Gastroesophageal sphincter (tissue), 3 donors: ENCODE measurements around the gene GPR137B.

Experiments used
- CTCF ChIP-seq, 4 experiments: fragments of 200-600 bp in 2 of 4; fragments of 450-650 bp in 2 of 4; sonication (generic) in 1 of 4; IDR thresholded peaks; one replicate each; pipeline ENCODE4 v1.5.1; 2017 to 2019; ENCODE audit warnings: antibody characterized with exemption in 4 of 4, mild to moderate bottlenecking in 2 of 4, moderate library complexity in 2 of 4
- EP300 ChIP-seq: sonication (generic); formaldehyde crosslinking; IDR thresholded peaks from one replicate; pipeline ENCODE4 v1.6.1; 2017; ENCODE audit warnings: antibody characterized with exemption, mild to moderate bottlenecking
- POLR2AphosphoS5 ChIP-seq: sonication (generic); formaldehyde crosslinking; IDR thresholded peaks from one replicate; pipeline ENCODE4 v1.6.1; 2017; ENCODE audit warnings: antibody characterized with exemption

DNA sequence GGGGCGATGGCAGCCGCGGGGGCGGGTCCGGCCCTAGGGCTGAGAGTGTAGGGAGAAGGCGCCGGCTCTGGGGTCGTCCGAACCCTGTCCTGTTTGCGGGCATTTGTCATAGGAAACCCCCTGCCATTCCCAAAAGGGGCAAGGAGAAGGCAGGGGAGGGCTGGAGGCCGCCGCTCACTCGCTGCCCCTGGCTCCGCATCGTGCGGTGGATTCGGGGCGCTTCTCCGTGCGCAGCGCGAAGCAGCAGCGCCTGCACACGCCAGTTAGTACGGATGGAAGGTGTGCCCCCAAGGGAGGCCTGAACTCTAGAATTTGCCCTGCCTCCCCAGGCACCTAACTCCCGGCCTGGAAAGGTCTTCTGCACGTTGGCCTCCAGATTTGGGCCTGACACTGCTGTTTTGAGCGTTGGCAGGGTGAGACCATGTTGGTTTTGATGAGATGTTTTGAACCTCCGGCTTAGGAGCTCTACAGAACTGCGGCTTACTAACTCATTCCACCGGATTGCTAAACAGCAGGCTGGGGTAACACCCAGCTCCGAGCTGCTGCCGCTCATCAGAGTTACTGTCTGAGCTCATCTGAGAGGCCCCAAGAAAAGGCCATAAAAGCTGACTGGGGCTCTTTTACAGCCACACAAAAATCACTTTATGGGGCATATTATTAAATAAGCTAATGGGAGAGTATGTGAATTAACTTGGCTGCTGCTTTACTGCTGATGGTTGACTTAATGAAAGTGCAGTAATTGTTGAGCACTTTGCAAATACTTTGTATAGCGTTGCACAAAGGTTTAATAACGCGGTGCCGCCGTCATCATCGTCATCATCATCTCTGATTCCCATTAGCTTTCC lies 987 bp downstream of the GPR137B start:
- TF ChIP-seq CTCF (IDR thresholded peaks at IDR 0.05): no peak
- TF ChIP-seq EP300: no peak
- TF ChIP-seq POLR2AphosphoS5: no peak
